ENCODE data around the gene TMEM63C.

The TMEM63C gene

DNA sequence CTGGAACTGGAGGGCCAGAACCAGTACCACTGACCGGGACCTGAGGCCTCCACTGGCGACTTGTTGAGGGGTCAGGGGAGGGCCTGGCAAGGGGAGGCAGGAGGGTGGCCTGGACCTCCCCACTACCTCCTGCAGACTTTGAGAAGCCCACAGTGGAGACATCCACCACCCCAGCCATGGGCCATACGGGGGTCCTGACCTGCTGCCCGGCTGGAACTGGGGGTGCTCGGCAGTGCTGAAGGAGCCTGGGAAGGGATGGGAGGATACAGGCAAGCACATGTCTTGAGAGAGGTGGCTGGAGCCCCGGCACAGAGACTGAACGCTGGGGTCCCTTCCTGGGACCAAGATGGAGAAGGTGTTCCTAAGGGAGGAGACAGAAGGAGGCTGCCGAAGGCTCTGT, 75.1 kb downstream of the TMEM63C start:
- no peak for FAIRE-seq
- TF ChIP-seq CTCF (IDR thresholded peaks at IDR 0.05; ENCODE audit: insufficient read depth, missing control alignments): no peak
- no peak for DNase-seq (ENCODE audit: insufficient read length, low spot score)

GRCh38 chr14:77257700-77258099, 76.1 kb downstream of the TMEM63C start:
- DNase-seq (ENCODE audit: insufficient read length, low spot score): no peak
- no peak for FAIRE-seq

DNA sequence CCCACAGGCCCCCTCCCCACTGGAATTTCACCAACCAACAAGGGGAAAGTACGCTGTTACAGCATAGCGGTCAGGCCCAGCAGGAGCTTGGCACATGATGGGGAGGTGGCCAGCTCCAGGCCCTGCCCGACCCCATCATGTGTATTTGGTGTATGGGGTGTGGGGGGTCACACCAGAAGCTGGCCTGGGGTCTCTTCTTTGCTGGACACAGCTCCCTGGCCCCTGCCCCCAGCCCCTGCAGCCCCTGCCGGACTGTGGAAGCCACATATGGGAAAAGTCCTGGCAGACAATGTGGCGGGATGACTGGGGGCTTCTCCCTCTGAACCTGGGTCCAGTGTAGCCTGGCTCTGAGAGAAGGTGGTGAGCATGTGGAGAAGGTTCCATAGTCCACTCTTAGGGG, 77.0 kb downstream of the TMEM63C start:
- FAIRE-seq (no peak), DNase-seq (ENCODE audit: insufficient read length, low spot score) (no peak)
- TF ChIP-seq CTCF (IDR thresholded peaks at IDR 0.05; ENCODE audit: insufficient read depth, missing control alignments): no peak

More at GRCh38 chr14:77257700-77258099, 76.1 kb downstream of the TMEM63C start:
- no peak for TF ChIP-seq CTCF (IDR thresholded peaks at IDR 0.05; ENCODE audit: insufficient read depth, missing control alignments)

GRCh38 chr14:77259025-77259715, 77.6 kb downstream of the TMEM63C start:
- FAIRE-seq: no peak

GRCh38 chr14:77260199-77260598, 78.6 kb downstream of the TMEM63C start:
- FAIRE-seq (no peak), DNase-seq (ENCODE audit: insufficient read length, low spot score) (no peak)
- no peak for TF ChIP-seq CTCF (IDR thresholded peaks at IDR 0.05; ENCODE audit: insufficient read depth, missing control alignments)

More at GRCh38 chr14:77259025-77259715, 77.6 kb downstream of the TMEM63C start:
- TF ChIP-seq CTCF (IDR thresholded peaks at IDR 0.05; ENCODE audit: insufficient read depth, missing control alignments): no peak
- no peak for DNase-seq (ENCODE audit: insufficient read length, low spot score)

GRCh38 chr14:77260631-77261030, 79.0 kb downstream of the TMEM63C start:
- TF ChIP-seq CTCF (IDR thresholded peaks at IDR 0.05; ENCODE audit: insufficient read depth, missing control alignments): no peak
- no peak for FAIRE-seq
- DNase-seq (ENCODE audit: insufficient read length, low spot score): no peak

DNA sequence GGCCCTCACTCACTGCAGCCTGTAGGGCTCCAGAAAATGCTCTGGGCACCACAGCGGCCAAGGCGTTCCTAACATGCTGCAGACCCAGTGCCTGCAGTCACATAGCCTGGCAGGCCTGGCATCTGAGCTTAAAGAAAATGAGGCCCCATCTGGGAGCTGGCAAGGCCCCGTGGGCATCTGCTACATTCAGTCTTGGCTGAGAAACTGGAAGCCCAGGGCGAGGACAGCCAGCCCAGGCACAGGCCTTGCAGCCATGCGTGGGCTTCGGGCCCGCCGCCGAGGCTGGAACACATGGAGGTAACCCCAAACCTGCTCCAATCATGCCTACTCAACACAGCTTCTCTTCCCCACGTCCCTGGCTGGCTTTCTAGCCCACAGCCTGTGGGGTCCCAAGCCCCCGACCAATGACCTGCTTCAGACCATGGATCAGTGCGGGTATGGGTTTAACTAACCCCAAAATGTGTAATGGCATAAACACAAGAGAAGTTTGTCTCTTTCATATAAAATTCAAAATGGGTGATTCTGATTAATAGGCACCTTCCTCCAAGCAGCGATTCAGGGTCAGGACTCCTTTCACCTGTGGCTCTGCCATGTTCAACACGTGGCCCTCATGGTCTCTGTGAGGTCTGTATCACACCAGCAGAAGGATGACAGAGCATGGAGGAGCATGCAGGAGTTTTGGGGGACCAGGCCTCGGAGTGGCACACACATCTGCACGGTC, 83.0 kb downstream of the TMEM63C start:
- FAIRE-seq (no peak), DNase-seq (ENCODE audit: insufficient read length, low spot score) (no peak)
- TF ChIP-seq CTCF (IDR thresholded peaks at IDR 0.05; ENCODE audit: insufficient read depth, missing control alignments): no peak

Measured in D721Med (cell line).